Keratinocyte (primary cell): ENCODE results near the gene PRKAG2. TPM values are rescaled to one million over a fixed set of nuclear protein-coding genes. Genes with fewer than 3 reads are reported as not detected.

Experiments used
- DNase-seq: peaks from one replicate; pipeline ENCODE4 v3.0.0-alpha.2; 2011; ENCODE audit warnings: low read depth, missing footprints, low spot score
- FAIRE-seq: peaks from 2 replicates; lab custom pipeline; 2011; peaks lifted over from hg19 to GRCh38; lab: Jason Lieb, UNC
- H2AFZ ChIP-seq: 2 replicates; pipeline ENCODE4 v1.6.0; 2012; ENCODE audit warnings: low read length, control low read depth, inconsistent platforms; ENCODE audit not compliant: control insufficient read depth
- H3K27ac ChIP-seq: 2 replicates; pipeline ENCODE4 v1.5.1; 2011; ENCODE audit warnings: low read length; ENCODE audit not compliant: control insufficient read depth, insufficient read depth
- H3K27me3 ChIP-seq: 3 replicates; pipeline ENCODE4 v1.6.0; 2011; ENCODE audit warnings: low read length; ENCODE audit not compliant: control insufficient read depth, insufficient read depth; ENCODE audit errors: extremely low read depth
- H3K36me3 ChIP-seq, 2 experiments: 2 replicates in 1 of 2; 3 replicates in 1 of 2; pipeline ENCODE4 v1.5.1; 2011; ENCODE audit warnings: low read length in 2 of 2, mild to moderate bottlenecking in 1 of 2; ENCODE audit not compliant: control insufficient read depth in 2 of 2, insufficient read depth in 2 of 2; ENCODE audit errors: extremely low read depth in 1 of 2
- H3K4me1 ChIP-seq: 3 replicates; pipeline ENCODE4 v1.5.1; 2011; ENCODE audit warnings: low read length; ENCODE audit not compliant: control insufficient read depth, insufficient read depth; ENCODE audit errors: extremely low read depth
- H3K4me2 ChIP-seq: 3 replicates; pipeline ENCODE4 v1.6.0; 2011; ENCODE audit warnings: low read depth, low read length; ENCODE audit not compliant: control insufficient read depth, insufficient read depth; ENCODE audit errors: extremely low read depth
- H3K4me3 ChIP-seq, 3 experiments: fragments of 200-600 bp in 1 of 3; sonication (generic) in 1 of 3; 2 replicates in 2 of 3; 3 replicates in 1 of 3; pipeline ENCODE4 v1.5.1; 2011 to 2016; ENCODE audit warnings: low read length in 3 of 3, mild to moderate bottlenecking in 3 of 3, control low read depth in 2 of 3, inconsistent platforms in 1 of 3, low read depth in 1 of 3, mixed read lengths in 1 of 3, mixed run types in 1 of 3, moderate library complexity in 1 of 3; ENCODE audit not compliant: control insufficient read depth in 2 of 3, insufficient read depth in 2 of 3; ENCODE audit errors: extremely low read depth in 1 of 3
- H3K79me2 ChIP-seq: 2 replicates; pipeline ENCODE4 v1.6.0; 2012; ENCODE audit warnings: low read length; ENCODE audit not compliant: control insufficient read depth, insufficient read depth
- H3K9ac ChIP-seq: 3 replicates; pipeline ENCODE4 v1.6.0; 2011; ENCODE audit warnings: low read length; ENCODE audit not compliant: control insufficient read depth, insufficient read depth; ENCODE audit errors: extremely low read depth
- H3K9me1 ChIP-seq: 3 replicates; pipeline ENCODE4 v1.6.0; 2011; ENCODE audit warnings: low read length; ENCODE audit not compliant: control insufficient read depth, insufficient read depth; ENCODE audit errors: extremely low read depth
- H3K9me3 ChIP-seq: 2 replicates; pipeline ENCODE4 v1.5.1; 2012; ENCODE audit warnings: low read depth, low read length; ENCODE audit not compliant: control insufficient read depth
- H4K20me1 ChIP-seq: 3 replicates; pipeline ENCODE4 v1.6.0; 2011; ENCODE audit warnings: low read length; ENCODE audit not compliant: control insufficient read depth, insufficient read depth; ENCODE audit errors: extremely low read depth
- EZH2 ChIP-seq: IDR thresholded peaks from one replicate; pipeline ENCODE4 v1.6.1; 2012; ENCODE audit warnings: inconsistent platforms, mild to moderate bottlenecking, low read length, moderate library complexity
- dilution Hi-C: fragments of 300-500 bp; cut with MboI; formaldehyde crosslinking; loops from one replicate; pipeline ENCODE4 v1.7.0; 2020; ENCODE audit warnings: low sequenced_read_pairs; ENCODE audit not compliant: extremely low pct_ligation_motif_present
- polyA plus RNA-seq, 5 experiments: library from polyadenylated mRNA; depleted of rRNA in 3 of 5; stranded (reverse) in 3 of 5; stranded (forward) in 1 of 5; unstranded in 1 of 5; fragments of >200 nt; gene quantifications; 1 replicate in 1 of 5; 2 replicates in 3 of 5; 3 replicates in 1 of 5; pipeline versions ENCODE4 v1.2.1 to v1.2.3, GENCODE V29; 2011 to 2012; ENCODE audit warnings: missing spikeins in 2 of 5, low read depth in 1 of 5, low replicate concordance in 1 of 5
- TF ChIP-seq, protein P1 (sequence below), 3 experiments: IDR thresholded peaks in 1 of 3; conservative IDR thresholded peaks in 1 of 3; optimal IDR thresholded peaks in 1 of 3; 2 replicates in 2 of 3; 3 replicates in 1 of 3; pipeline versions ENCODE3 to v1.5.1; 2011; ENCODE audit warnings: low read length in 3 of 3, mild to moderate bottlenecking in 3 of 3, moderate library complexity in 2 of 3, control low read depth in 1 of 3, inconsistent platforms in 1 of 3; ENCODE audit not compliant: insufficient read depth in 2 of 3; ENCODE audit errors: extremely low read depth in 1 of 3

Gene PRKAG2
- polyA plus RNA-seq, 1 donor (not counting 4 experiments of a cell fraction or from before 2014, with no cell fraction given) = 39.5 TPM

GRCh38 chr7:151558575-151558974 is 318.3 kb downstream of the PRKAG2 start:
- H3K9ac ChIP-seq = no peak overlapping the region
- H3K36me3 ChIP-seq = peaks cover 6 to 18% of the 10 kb centered on the region in 2 experiments
- H3K79me2 ChIP-seq = no peaks in the 10 kb centered on the region
- no peaks in the 10 kb centered on the region for H3K4me1 ChIP-seq
- H3K27me3 ChIP-seq = no peaks in the 10 kb centered on the region
- no peaks in the 10 kb centered on the region for H4K20me1 ChIP-seq
- H2AFZ ChIP-seq = no peak overlapping the region
- dilution Hi-C loops = no loop called here
- no peak overlapping the region for H3K4me2 ChIP-seq
- no peaks in the 10 kb centered on the region for H3K9me1 ChIP-seq
- DNase-seq (no peak), FAIRE-seq (no peak)
- no peak overlapping the region for H3K27ac ChIP-seq
- no peak for TF ChIP-seq EZH2
- TF ChIP-seq, protein P1, sequence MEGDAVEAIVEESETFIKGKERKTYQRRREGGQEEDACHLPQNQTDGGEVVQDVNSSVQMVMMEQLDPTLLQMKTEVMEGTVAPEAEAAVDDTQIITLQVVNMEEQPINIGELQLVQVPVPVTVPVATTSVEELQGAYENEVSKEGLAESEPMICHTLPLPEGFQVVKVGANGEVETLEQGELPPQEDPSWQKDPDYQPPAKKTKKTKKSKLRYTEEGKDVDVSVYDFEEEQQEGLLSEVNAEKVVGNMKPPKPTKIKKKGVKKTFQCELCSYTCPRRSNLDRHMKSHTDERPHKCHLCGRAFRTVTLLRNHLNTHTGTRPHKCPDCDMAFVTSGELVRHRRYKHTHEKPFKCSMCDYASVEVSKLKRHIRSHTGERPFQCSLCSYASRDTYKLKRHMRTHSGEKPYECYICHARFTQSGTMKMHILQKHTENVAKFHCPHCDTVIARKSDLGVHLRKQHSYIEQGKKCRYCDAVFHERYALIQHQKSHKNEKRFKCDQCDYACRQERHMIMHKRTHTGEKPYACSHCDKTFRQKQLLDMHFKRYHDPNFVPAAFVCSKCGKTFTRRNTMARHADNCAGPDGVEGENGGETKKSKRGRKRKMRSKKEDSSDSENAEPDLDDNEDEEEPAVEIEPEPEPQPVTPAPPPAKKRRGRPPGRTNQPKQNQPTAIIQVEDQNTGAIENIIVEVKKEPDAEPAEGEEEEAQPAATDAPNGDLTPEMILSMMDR (optimal IDR thresholded peaks at IDR 0.05 in 1 of 3, IDR thresholded peaks at IDR 0.05 in 1 of 3, conservative IDR thresholded peaks at IDR 0.05 in 1 of 3; ENCODE audit: extremely low read depth in 1 of 3, insufficient read depth in 2 of 3, low read length in 3 of 3) = no peak
- H3K4me3 ChIP-seq = no peak overlapping the region
- no peaks in the 10 kb centered on the region for H3K9me3 ChIP-seq

DNA sequence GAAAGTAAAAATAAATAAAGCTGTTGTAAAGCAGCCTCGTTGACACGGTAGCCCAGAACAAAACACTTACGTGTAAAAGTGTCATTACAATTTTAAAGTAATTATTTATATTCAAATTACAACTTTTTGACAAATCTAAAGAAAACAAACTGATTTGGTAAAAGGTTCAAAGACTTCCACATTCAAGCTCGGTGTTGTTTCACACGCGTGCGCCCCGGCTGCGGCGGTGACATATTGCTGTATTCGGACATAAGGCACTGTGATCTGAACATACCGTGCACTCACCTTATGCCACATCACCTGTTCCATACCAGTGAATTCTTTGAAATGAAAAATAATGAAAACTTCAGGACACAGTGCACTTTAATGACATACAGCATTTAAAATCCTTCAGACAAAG is 320.3 kb downstream of the PRKAG2 start:
- H3K4me2 ChIP-seq = no peak overlapping the region
- no peaks in the 10 kb centered on the region for H4K20me1 ChIP-seq
- peaks cover 6% of the 10 kb centered on the region for H3K9me1 ChIP-seq
- no peaks in the 10 kb centered on the region for H3K9me3 ChIP-seq
- H3K79me2 ChIP-seq = no peaks in the 10 kb centered on the region
- FAIRE-seq (no peak), DNase-seq (no peak)
- TF ChIP-seq EZH2 = no peak
- TF ChIP-seq, protein P1 (optimal IDR thresholded peaks at IDR 0.05 in 1 of 3, IDR thresholded peaks at IDR 0.05 in 1 of 3, conservative IDR thresholded peaks at IDR 0.05 in 1 of 3; ENCODE audit: extremely low read depth in 1 of 3, insufficient read depth in 2 of 3, low read length in 3 of 3) = no peak
- H3K4me3 ChIP-seq = no peak overlapping the region
- H3K4me1 ChIP-seq = peaks cover 11% of the 10 kb centered on the region
- no peaks in the 10 kb centered on the region for H3K27me3 ChIP-seq
- H3K36me3 ChIP-seq = peaks cover 4 to 18% of the 10 kb centered on the region in 2 experiments
- no peak overlapping the region for H3K27ac ChIP-seq
- H3K9ac ChIP-seq = no peak overlapping the region
- dilution Hi-C loops = no loop called here
- H2AFZ ChIP-seq = no peak overlapping the region
